Measurements from ENCODE around the gene PCDH15. TPM values are rescaled to one million over a fixed set of nuclear protein-coding genes. Genes with fewer than 3 reads are reported as not detected.

The PCDH15 gene
- total and polyA plus RNA-seq, 2 of the 13 experiments (the other 11 are each of a cell fraction or from before 2014, with no cell fraction given) = not detected

GRCh38 chr10:54067361-54067760 is 733.7 kb downstream of the PCDH15 start:
- POLR2A ChIA-PET = no interaction called here
- H3K79me2 ChIP-seq (ENCODE audit: insufficient read depth, low read length) = no peaks in the 10 kb centered on the region
- no peaks in the 10 kb centered on the region for H3K9me3 ChIP-seq (ENCODE audit: low read length)
- FAIRE-seq = no peak
- no peak overlapping the region for H3K27ac ChIP-seq (ENCODE audit: extremely low read length, insufficient read depth, low read length)
- in situ Hi-C loops (cut with HindIII; ENCODE audit: extremely low pct_ligation_motif_present, low pct_unique_long_range_greater_than_20kb) = no loop called here
- no peak overlapping the region for H3K9ac ChIP-seq (ENCODE audit: insufficient read depth, low read depth, low read length)
- BruUV-seq (replicated peaks) = no TSS peak
- no peaks in the 10 kb centered on the region for H3K4me1 ChIP-seq (ENCODE audit: insufficient read depth, low read length)
- intact Hi-C loops (cut with micrococcal nuclease; ENCODE audit: unreplicated experiment) = no loop called here
- no peak overlapping the region for H3K4me2 ChIP-seq (ENCODE audit: low read depth, low read length)
- no peaks in the 10 kb centered on the region for H3K27me3 ChIP-seq (ENCODE audit: control insufficient read depth in 1 of 2, insufficient read depth in 2 of 2, low read length in 2 of 2)
- no peak overlapping the region for H2AFZ ChIP-seq (ENCODE audit: low read length)
- TF ChIP-seq CTCF (CRISPR knock-in tag; IDR thresholded peaks at IDR 0.05) = no peak
- TF ChIP-seq XRCC5 (optimal IDR thresholded peaks at IDR 0.05; ENCODE audit: low read length) = no peak
- no peak for TF ChIP-seq ZBTB25 (CRISPR knock-in tag; IDR thresholded peaks at IDR 0.05)
- TF ChIP-seq BRF2 (CRISPR knock-in tag; IDR thresholded peaks at IDR 0.05) = no peak
- no peak for TF ChIP-seq GMEB1 (CRISPR knock-in tag; IDR thresholded peaks at IDR 0.05; ENCODE audit: borderline replicate concordance)
- no peak for TF ChIP-seq PCBP2 (optimal IDR thresholded peaks at IDR 0.05; ENCODE audit: low read depth, low read length, poor library complexity, severe bottlenecking)
- no peak for TF ChIP-seq FOXP1 (IDR thresholded peaks at IDR 0.05)
- no peak for TF ChIP-seq FOXP1 (CRISPR knock-in tag; IDR thresholded peaks at IDR 0.05)
- TF ChIP-seq EZH2 (conservative IDR thresholded peaks at IDR 0.05; ENCODE audit: low read depth, low read length) = no peak
- no peak for TF ChIP-seq CC2D1A (CRISPR knock-in tag; IDR thresholded peaks at IDR 0.05)
- no peak for TF ChIP-seq ZNF737 (CRISPR knock-in tag; IDR thresholded peaks at IDR 0.05; ENCODE audit: borderline replicate concordance)
- TF ChIP-seq RBM22 (optimal IDR thresholded peaks at IDR 0.05; ENCODE audit: low read length) = no peak
- TF ChIP-seq TBX2 (CRISPR knock-in tag; IDR thresholded peaks at IDR 0.05; ENCODE audit: borderline replicate concordance) = no peak
- TF ChIP-seq RXRB (CRISPR knock-in tag; IDR thresholded peaks at IDR 0.05; ENCODE audit: borderline replicate concordance) = no peak
- no peak for TF ChIP-seq KLF13 (CRISPR knock-in tag; IDR thresholded peaks at IDR 0.05)
- no peak for TF ChIP-seq ZNF713 (CRISPR knock-in tag; IDR thresholded peaks at IDR 0.05)
- no peak for TF ChIP-seq ASH2L (IDR thresholded peaks at IDR 0.05; ENCODE audit: insufficient read length, low read depth, low read length)
- CTCF ChIA-PET (ENCODE audit: low intra/inter-chr PET ratio, low total read pairs) = no interaction called here
- no peak for DNase-seq (ENCODE audit: low spot score)
- H3K36me3 ChIP-seq (replicated peaks in 1 of 2; ENCODE audit: control insufficient read depth in 1 of 2, insufficient read depth in 2 of 2, low read length in 2 of 2) = no peaks in the 10 kb centered on the region
- no peaks in the 10 kb centered on the region for H4K20me1 ChIP-seq (ENCODE audit: insufficient read depth, low read length)
- WGBS (ENCODE audit: low lambda C conversion rate) = 0% methylated on average over 1 of the region's 1 CpG
- ATAC-seq = no peak
- H3K4me3 ChIP-seq (replicated peaks in 1 of 3; ENCODE audit: insufficient read depth in 1 of 3, low read depth in 2 of 3, low read length in 3 of 3) = no peak overlapping the region

Data from HepG2 (cell line).